ACC112 (cell line): ENCODE results near the gene PLA2G2C.

Experiments
- H2AFZ ChIP-seq: fragments of 200-600 bp; sonication (generic); one replicate; pipeline ENCODE4 v1.6.0; 2017; ENCODE audit warnings: antibody characterized with exemption, low read length; ENCODE audit not compliant: unreplicated experiment
- H3K27ac ChIP-seq: fragments of 200-600 bp; sonication (generic); 2 replicates; pipeline ENCODE4 v1.5.1; 2014; ENCODE audit warnings: low read depth, mild to moderate bottlenecking, antibody characterized with exemption, low read length, moderate library complexity
- H3K27me3 ChIP-seq: fragments of 200-600 bp; sonication (generic); 2 replicates; pipeline ENCODE4 v1.6.1; 2014; ENCODE audit warnings: mild to moderate bottlenecking, antibody characterized with exemption, low read length, moderate library complexity, mixed read lengths; ENCODE audit not compliant: insufficient read depth
- H3K36me3 ChIP-seq: fragments of 200-600 bp; sonication (generic); 2 replicates; pipeline ENCODE4 v1.6.1; 2016; ENCODE audit warnings: mild to moderate bottlenecking, antibody characterized with exemption, low read length, moderate library complexity, mixed read lengths; ENCODE audit not compliant: insufficient read depth
- H3K4me1 ChIP-seq: fragments of 200-600 bp; sonication (generic); one replicate; pipeline ENCODE4 v1.6.1; 2016; ENCODE audit warnings: low read length, mixed read lengths; ENCODE audit not compliant: insufficient read depth, unreplicated experiment, control insufficient read depth
- H3K4me3 ChIP-seq: fragments of 200-600 bp; sonication (generic); 2 replicates; pipeline ENCODE4 v1.5.1; 2014; ENCODE audit warnings: mild to moderate bottlenecking, low read depth, low read length
- H3K79me2 ChIP-seq: fragments of 200-600 bp; sonication (generic); one replicate; pipeline ENCODE4 v1.6.0; 2016; ENCODE audit warnings: low read length; ENCODE audit not compliant: control insufficient read depth, unreplicated experiment, insufficient read depth

The PLA2G2C gene

DNA sequence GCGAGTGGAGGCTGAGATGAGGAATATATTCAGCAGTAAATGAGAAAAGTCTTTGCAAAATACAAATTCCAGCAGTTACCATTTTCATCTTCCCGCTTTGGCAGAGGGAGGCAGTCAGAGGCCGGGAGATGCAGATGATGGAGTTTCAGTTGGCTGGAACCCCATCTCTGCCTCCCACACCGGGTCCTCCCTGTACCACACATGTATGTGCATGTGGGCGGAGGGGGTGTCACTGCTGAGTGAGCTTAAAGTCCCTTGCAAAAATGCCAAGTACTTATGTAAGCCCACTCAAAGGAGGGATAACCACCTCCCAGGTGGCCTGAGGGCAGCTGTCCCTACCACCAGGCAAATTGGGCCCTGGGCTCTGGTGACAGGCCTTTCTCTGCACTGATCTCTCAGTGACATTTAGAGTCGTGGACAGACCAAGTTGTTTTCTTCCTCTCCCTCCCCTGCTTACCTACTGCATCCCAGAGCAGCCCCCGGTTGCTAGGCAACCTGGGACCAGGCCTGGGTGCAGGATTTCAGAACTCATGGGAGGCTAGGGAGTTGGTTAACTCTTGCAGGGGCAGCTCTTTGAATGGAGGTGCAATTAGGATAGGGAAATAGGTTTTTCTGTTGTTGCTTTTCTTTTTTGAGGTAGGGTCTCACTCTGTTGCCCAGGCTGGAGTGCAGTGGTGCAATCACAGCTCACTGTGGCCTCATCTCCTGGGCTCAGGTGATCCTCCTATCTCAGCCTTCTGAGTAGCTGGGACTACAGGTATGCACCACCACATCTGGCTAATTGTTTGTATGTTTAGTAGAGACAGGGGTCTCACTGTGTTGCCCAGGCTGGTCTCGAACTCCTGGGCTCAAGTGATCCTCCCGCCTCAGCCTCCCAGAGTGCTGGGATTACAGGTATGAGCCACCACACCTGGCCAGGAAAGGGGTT lies 17.5 kb downstream of the PLA2G2C start:
- Histone ChIP-seq H3K79me2 (no peaks in the 10 kb centered on the region), H3K27ac (no peak overlapping the region), H3K27me3 (peaks cover 35% of the 10 kb centered on the region), H3K36me3 (no peaks in the 10 kb centered on the region), H3K4me1 (no peaks in the 10 kb centered on the region), H3K4me3 (no peak overlapping the region), H2AFZ (no peak overlapping the region)

DNA sequence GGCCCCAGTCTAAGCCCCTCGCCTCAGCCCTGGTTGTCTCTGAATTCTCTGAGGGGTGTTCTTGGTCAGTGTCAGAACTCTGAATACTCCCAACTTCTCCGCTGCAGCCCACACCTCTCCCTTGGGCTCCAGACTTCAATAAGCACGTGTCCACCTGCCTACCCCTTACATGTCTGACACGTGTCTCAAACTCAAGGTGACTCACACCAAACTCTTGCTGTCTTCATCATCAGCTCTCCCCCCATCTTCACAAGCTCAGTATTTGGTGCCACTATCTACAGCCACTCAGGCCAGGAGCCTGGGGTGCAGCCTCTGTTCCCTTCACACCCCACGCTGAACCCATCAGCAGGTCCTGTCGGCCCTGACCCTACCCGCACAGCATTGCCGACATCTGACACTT lies 19.2 kb downstream of the PLA2G2C start:
- Histone ChIP-seq H3K27me3 (peaks cover 43% of the 10 kb centered on the region), H2AFZ (no peak overlapping the region), H3K4me1 (no peaks in the 10 kb centered on the region)

DNA sequence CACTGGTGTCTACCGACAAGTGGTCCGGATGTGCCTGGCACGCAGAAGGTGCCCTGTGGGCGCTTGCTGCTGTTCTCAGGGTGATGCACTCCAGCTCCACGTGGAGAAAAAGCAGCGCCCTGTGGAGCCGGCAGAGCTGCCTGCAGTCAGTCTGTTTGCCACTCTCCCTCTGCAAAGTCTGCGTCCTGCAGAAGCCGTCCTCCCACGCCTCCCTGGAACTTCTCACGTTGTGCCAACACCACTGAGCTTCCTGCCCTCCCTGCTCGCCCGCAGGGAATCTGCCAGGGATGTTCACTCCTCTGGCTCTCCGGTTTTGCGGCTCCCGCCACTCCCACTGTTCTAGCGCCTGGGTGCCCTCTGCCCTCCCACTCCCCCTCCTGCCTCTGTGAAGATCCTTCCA lies 20.3 kb downstream of the PLA2G2C start:
- no peak overlapping the region for H2AFZ ChIP-seq
- H3K27me3 ChIP-seq: peaks cover 43% of the 10 kb centered on the region
- no peak overlapping the region for H3K27ac ChIP-seq

More for the DNA sequence above, 19.2 kb downstream of the PLA2G2C start:
- Histone ChIP-seq H3K27ac (no peak overlapping the region), H3K36me3 (no peaks in the 10 kb centered on the region), H3K79me2 (no peaks in the 10 kb centered on the region), H3K4me3 (no peak overlapping the region)

DNA sequence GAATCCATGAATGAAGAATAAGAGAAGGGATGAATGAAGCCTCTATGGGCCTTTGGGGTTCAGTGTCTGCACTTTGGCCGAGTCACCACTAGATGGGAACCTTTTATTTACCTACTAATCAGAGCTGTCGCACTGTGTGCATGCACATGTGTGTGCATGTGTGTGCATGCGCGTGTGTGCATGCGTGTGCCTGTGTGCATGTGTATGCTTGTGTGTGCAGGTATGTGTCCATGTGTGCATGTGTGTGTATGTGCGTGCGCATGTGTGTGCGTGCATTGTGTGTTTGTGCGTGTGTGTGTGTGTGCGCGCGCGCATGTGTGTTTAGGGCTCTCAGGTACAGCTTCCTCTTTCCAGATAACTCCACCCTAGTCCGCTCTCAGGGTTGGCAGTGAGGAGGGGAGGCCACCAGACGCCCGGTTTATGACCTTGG lies 20.8 kb downstream of the PLA2G2C start:
- Histone ChIP-seq H3K4me1 (no peaks in the 10 kb centered on the region), H3K36me3 (no peaks in the 10 kb centered on the region), H2AFZ (no peak overlapping the region), H3K4me3 (no peak overlapping the region), H3K79me2 (no peaks in the 10 kb centered on the region), H3K27me3 (peaks cover 43% of the 10 kb centered on the region), H3K27ac (no peak overlapping the region)

More for the DNA sequence above, 20.3 kb downstream of the PLA2G2C start:
- no peaks in the 10 kb centered on the region for H3K4me1 ChIP-seq
- no peak overlapping the region for H3K4me3 ChIP-seq
- no peaks in the 10 kb centered on the region for H3K36me3 ChIP-seq
- H3K79me2 ChIP-seq: no peaks in the 10 kb centered on the region

DNA sequence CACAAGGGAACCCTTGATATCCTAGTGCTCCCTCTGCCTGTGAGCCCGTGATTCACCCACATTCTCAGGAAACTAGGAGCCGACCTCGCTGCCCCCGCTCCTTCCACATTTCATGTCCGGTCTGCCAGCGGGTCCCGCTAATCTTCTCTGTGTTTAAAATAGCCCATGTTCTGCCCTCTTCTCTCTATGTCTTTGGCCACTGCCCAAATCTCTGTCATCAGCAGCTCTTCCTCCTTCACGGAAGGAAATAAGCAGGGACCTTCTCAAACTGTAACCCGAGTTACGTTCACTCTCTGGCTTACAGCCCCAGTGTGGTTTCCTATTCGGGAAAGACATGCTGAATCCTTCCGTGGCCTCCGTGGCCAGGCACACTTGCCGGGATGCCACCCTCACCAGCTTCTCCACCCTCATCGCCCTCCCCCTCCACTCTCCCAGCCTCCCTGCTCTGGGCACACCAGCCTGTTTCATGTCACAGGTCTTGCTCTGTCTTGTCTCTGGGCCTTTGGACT lies 21.6 kb downstream of the PLA2G2C start:
- Histone ChIP-seq H3K27me3 (peaks cover 43% of the 10 kb centered on the region), H3K4me1 (no peaks in the 10 kb centered on the region), H3K4me3 (no peak overlapping the region), H3K79me2 (no peaks in the 10 kb centered on the region), H2AFZ (no peak overlapping the region), H3K27ac (no peak overlapping the region), H3K36me3 (no peaks in the 10 kb centered on the region)

DNA sequence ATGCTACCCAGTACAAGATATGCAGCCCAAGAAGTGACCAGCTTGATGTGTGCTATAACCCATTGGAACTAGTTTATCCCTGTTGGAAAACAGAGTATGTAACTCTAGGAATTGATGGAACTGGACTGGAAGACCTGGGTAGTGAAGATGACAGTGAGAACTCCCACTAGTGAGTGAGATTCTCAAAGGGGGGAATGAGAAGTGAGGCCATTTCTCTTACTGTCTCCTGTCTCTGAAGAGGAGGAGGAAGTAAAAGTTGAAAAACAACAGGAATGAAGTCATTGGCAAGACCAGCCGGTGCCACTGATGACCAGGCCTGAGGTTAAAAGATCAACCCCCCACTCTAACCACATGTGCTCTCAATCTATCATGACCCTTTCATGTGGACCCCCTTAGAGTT lies 26.3 kb downstream of the PLA2G2C start:
- no peaks in the 10 kb centered on the region for H3K79me2 ChIP-seq
- no peak overlapping the region for H2AFZ ChIP-seq

DNA sequence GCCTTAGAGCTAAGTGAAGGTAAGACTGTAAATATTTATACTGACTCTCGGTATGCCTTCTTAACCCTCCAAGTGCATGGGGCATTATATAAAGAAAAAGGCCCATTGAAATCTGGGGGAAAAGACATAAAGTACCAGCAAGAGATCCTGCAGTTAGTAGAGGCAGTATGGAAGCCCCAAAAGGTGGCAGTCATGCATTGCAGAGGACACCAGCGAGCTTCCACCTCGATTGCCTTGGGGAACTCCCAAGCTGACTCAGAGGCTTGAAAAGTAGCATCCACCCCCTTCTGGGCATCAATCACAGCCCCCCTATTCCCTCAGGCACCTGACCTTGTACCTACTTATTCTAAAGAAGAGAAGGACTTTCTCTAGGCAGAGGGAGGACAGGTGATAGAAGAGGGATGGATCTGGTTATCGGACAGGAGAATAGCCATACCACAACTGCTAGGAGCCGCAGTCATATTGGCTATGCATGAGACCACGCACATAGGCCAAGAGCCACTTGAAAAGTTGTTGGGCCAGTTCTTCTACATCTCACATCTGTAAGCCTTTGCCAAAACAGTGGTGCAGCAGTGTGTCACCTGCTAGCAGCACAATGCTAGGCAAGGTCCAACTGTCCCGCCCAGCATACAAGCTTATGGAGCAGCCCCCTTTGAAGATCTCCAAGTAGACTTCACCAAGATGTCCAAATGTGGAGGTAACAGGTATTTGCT lies 27.8 kb downstream of the PLA2G2C start:
- Histone ChIP-seq H3K4me3 (no peak overlapping the region), H3K4me1 (no peaks in the 10 kb centered on the region), H3K79me2 (no peaks in the 10 kb centered on the region), H3K27ac (no peak overlapping the region), H2AFZ (no peak overlapping the region), H3K36me3 (no peaks in the 10 kb centered on the region), H3K27me3 (peaks cover 8% of the 10 kb centered on the region; the same call in 1 of the 2 replicates)

More for the DNA sequence above, 26.3 kb downstream of the PLA2G2C start:
- Histone ChIP-seq H3K36me3 (no peaks in the 10 kb centered on the region), H3K4me3 (no peak overlapping the region), H3K27me3 (peaks cover 11% of the 10 kb centered on the region), H3K4me1 (no peaks in the 10 kb centered on the region), H3K27ac (no peak overlapping the region)

DNA sequence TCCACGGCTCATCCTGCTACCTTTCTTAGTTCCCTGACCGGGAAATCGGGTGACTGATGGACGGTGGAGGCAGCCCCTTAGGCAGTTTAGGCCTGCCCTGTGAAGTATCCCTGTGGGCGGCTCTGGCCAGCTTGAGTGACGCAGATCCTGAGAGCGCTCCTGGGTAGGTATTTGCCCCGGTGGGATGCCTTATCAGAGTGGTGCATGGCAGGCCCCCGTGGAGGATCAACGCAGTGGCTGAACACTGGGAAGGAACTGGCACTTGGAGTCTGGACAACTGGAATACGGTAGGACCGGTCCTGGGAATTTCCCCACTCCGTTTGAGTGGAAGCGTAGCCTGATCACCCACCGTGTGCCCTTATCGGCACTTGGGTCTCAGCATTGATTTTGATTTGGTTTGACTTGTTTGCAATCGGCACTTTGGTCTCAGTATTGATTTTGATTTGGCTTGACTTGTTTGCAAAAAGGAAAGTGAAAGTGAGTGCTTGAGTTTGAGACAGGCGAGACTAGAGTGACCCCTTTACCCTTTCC lies 32.0 kb downstream of the PLA2G2C start:
- Histone ChIP-seq H3K79me2 (no peaks in the 10 kb centered on the region), H3K4me3 (peak overlapping the region; percentile 72), H2AFZ (peak overlapping the region; percentile 99), H3K27me3 (no peaks in the 10 kb centered on the region), H3K27ac (no peak overlapping the region), H3K4me1 (no peaks in the 10 kb centered on the region), H3K36me3 (no peaks in the 10 kb centered on the region)

DNA sequence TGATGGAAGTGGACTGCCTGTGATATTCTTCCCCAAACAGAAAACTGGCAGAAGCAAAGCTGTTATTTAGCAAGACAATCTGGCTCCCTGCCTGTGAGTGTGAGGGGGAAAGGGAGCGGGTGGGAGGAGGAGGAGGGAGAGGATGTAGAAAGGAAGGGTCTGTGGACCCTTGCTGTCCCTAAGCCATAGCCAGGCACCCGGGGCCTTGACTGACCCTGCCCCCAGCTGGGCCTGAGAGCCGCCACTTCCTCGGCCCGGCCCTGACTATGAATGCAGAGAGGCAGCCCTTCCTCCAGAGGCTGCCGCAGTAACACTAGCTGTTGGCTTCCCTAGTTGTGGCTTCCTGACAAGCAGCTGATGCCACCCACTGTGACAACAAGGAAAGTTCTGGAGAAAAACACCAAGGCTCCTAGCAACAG lies 33.3 kb downstream of the PLA2G2C start:
- Histone ChIP-seq H3K4me1 (no peaks in the 10 kb centered on the region), H3K27me3 (no peaks in the 10 kb centered on the region), H3K27ac (no peak overlapping the region)

DNA sequence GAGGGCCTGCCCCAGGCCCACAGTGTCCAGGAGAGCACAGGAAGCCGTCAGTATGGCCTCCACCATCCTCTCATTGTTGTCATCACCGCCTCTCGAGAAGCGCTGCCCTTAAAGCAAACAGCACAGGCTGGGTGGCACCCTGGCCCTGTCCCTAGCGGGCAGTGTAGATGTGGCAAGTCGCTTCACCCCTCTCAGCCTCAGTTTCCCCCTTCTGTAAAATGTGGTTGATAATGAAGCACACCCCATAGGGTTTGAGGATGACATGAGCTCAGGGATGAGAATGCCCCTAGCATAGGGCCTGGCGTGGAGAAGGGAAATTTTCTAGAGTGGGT lies 33.8 kb downstream of the PLA2G2C start:
- H3K79me2 ChIP-seq: no peaks in the 10 kb centered on the region
- no peak overlapping the region for H3K27ac ChIP-seq
- H3K4me3 ChIP-seq: no peak overlapping the region
- no peaks in the 10 kb centered on the region for H3K4me1 ChIP-seq
- no peaks in the 10 kb centered on the region for H3K27me3 ChIP-seq
- H3K36me3 ChIP-seq: no peaks in the 10 kb centered on the region
- H2AFZ ChIP-seq: no peak overlapping the region

More for the DNA sequence above, 33.3 kb downstream of the PLA2G2C start:
- H2AFZ ChIP-seq: no peak overlapping the region
- H3K79me2 ChIP-seq: no peaks in the 10 kb centered on the region
- no peak overlapping the region for H3K4me3 ChIP-seq
- H3K36me3 ChIP-seq: no peaks in the 10 kb centered on the region
